B cell (primary cell): ENCODE measurements around the gene ASB4.

Source experiments
- CTCF ChIP-seq: fragments of 200-600 bp; IDR thresholded peaks from one replicate; pipeline ENCODE4 v1.8.0; 2022; ENCODE audit warnings: antibody characterized with exemption, mild to moderate bottlenecking
- EZH2 ChIP-seq: IDR thresholded peaks from 2 replicates; pipeline ENCODE4 v1.6.1; 2012; ENCODE audit warnings: borderline replicate concordance, low read depth, mild to moderate bottlenecking, moderate library complexity, low read length; ENCODE audit not compliant: insufficient read depth, poor library complexity, severe bottlenecking

GRCh38 chr7:95585426-95585789, 99.7 kb downstream of the ASB4 start:
- TF ChIP-seq CTCF (no peak), EZH2 (no peak)
